Osteoblast (primary cell): ENCODE measurements around the gene FETUB. TPM values are rescaled to one million over a fixed set of nuclear protein-coding genes. Genes with fewer than 3 reads are reported as not detected.

ENCODE experiments used
- DNase-seq: peaks from one replicate; pipeline ENCODE4 v3.0.0; 2011; ENCODE audit warnings: low spot score, mixed read lengths; ENCODE audit not compliant: insufficient read length; ENCODE audit errors: missing footprints
- H2AFZ ChIP-seq: 2 replicates; pipeline ENCODE4 v1.6.0; 2011; ENCODE audit warnings: mild to moderate bottlenecking, low read length
- H3K27ac ChIP-seq: 2 replicates; pipeline ENCODE4 v1.5.1; 2011; ENCODE audit warnings: mild to moderate bottlenecking, low read depth, low read length, moderate library complexity
- H3K27me3 ChIP-seq: 2 replicates; pipeline ENCODE4 v1.6.0; 2012; ENCODE audit warnings: mild to moderate bottlenecking, control low read depth, inconsistent platforms, low read length, moderate library complexity; ENCODE audit not compliant: insufficient read depth
- H3K36me3 ChIP-seq: 2 replicates; pipeline ENCODE4 v1.5.1; 2011; ENCODE audit warnings: mild to moderate bottlenecking, low read length, control low read depth, moderate library complexity; ENCODE audit not compliant: insufficient read depth
- H3K4me1 ChIP-seq: 2 replicates; pipeline ENCODE4 v1.5.1; 2011; ENCODE audit warnings: mild to moderate bottlenecking, low read length, control low read depth, moderate library complexity; ENCODE audit not compliant: insufficient read depth
- H3K4me2 ChIP-seq: 2 replicates; pipeline ENCODE4 v1.6.0; 2011; ENCODE audit warnings: mild to moderate bottlenecking, low read length; ENCODE audit not compliant: insufficient read depth
- H3K4me3 ChIP-seq: fragments of 200-600 bp; sonication (generic); 3 replicates; pipeline ENCODE4 v1.5.1; 2012; ENCODE audit warnings: mild to moderate bottlenecking, low read length, inconsistent platforms; ENCODE audit not compliant: insufficient read depth
- H3K79me2 ChIP-seq: 2 replicates; pipeline ENCODE4 v1.6.0; 2012; ENCODE audit warnings: mild to moderate bottlenecking, low read length, control low read depth, inconsistent platforms; ENCODE audit not compliant: insufficient read depth
- H3K9me3 ChIP-seq: 2 replicates; pipeline ENCODE4 v1.5.1; 2011; ENCODE audit warnings: low read depth, low read length, control low read depth
- H4K20me1 ChIP-seq: 2 replicates; pipeline ENCODE4 v1.6.0; 2012; ENCODE audit warnings: mild to moderate bottlenecking, low read length, control low read depth; ENCODE audit not compliant: insufficient read depth
- CTCF ChIP-seq: IDR thresholded peaks from 2 replicates; pipeline ENCODE4 v1.5.1; 2011; ENCODE audit warnings: mild to moderate bottlenecking, low read depth, low read length, moderate library complexity; ENCODE audit errors: extremely low read depth
- total RNA-seq: library from RNA; depleted of rRNA; stranded (reverse); fragments of >200 nt; gene quantifications from 2 replicates; pipeline ENCODE4 v1.2.3, GENCODE V29; 2012

Gene FETUB
- total RNA-seq, 1 donor, result not detected

GRCh38 chr3:186620213-186621092 is 19.7 kb upstream of the FETUB start:
- peaks cover 6% of the 10 kb centered on the region for H3K4me1 ChIP-seq
- H3K27me3 ChIP-seq, result peaks cover 15% of the 10 kb centered on the region
- TF ChIP-seq CTCF, result no peak
- DNase-seq, result no peak
- no peak overlapping the region for H3K4me2 ChIP-seq
- H3K36me3 ChIP-seq, result no peaks in the 10 kb centered on the region
- H3K4me3 ChIP-seq, result no peak overlapping the region
- H3K27ac ChIP-seq, result no peak overlapping the region
- H3K9me3 ChIP-seq, result no peaks in the 10 kb centered on the region
- no peak overlapping the region for H2AFZ ChIP-seq
- no peaks in the 10 kb centered on the region for H3K79me2 ChIP-seq
- H4K20me1 ChIP-seq, result no peaks in the 10 kb centered on the region

- Histone ChIP-seq H3K79me2 (no peaks in the 10 kb centered on the region), H2AFZ (no peak overlapping the region), H3K4me2 (no peak overlapping the region), H3K27ac (no peak overlapping the region), H3K9me3 (no peaks in the 10 kb centered on the region), H4K20me1 (no peaks in the 10 kb centered on the region), H3K4me3 (no peak overlapping the region), H3K4me1 (peaks cover 6% of the 10 kb centered on the region), H3K27me3 (peaks cover 15% of the 10 kb centered on the region), H3K36me3 (no peaks in the 10 kb centered on the region)
- no peak for TF ChIP-seq CTCF
- no peak for DNase-seq
Measured at GRCh38 chr3:186621894-186622650, 18.1 kb upstream of the FETUB start.

GRCh38 chr3:186622651-186623310 is 17.4 kb upstream of the FETUB start:
- DNase-seq, result no peak
- Histone ChIP-seq H2AFZ (no peak overlapping the region), H3K9me3 (no peaks in the 10 kb centered on the region), H4K20me1 (no peaks in the 10 kb centered on the region), H3K79me2 (no peaks in the 10 kb centered on the region), H3K4me2 (no peak overlapping the region), H3K4me1 (no peaks in the 10 kb centered on the region), H3K36me3 (no peaks in the 10 kb centered on the region), H3K27ac (no peak overlapping the region), H3K27me3 (peaks cover 13% of the 10 kb centered on the region), H3K4me3 (no peak overlapping the region)
- no peak for TF ChIP-seq CTCF
